B cell (primary cell): ENCODE measurements around the gene SLC45A3. TPM values are rescaled to one million over a fixed set of nuclear protein-coding genes. Genes with fewer than 3 reads are reported as not detected.

Experiments
- ATAC-seq: fragments of 200-7000 bp; cut with Tn5 transposase; one replicate; pipeline ENCODE4 v1.10.0; 2021; ENCODE audit warnings: low read depth, mild to moderate bottlenecking, moderate number of reproducible peaks, moderate library complexity
- CTCF ChIA-PET: fragments of 350-600 bp; sonication (Branson Sonifier 250); formaldehyde crosslinking; loops from one replicate; lab custom pipeline; 2021; ENCODE audit warnings: antibody characterized with exemption, inconsistent platforms; lab: Charles Lee
- POLR2A ChIA-PET: fragments of 350-600 bp; sonication (Branson Sonifier 250); formaldehyde crosslinking; loops from one replicate; lab custom pipeline; 2021; ENCODE audit warnings: antibody characterized with exemption; lab: Charles Lee
- DNase-seq: peaks from one replicate; pipeline ENCODE4 v3.0.0; 2013
- H2AFZ ChIP-seq: 2 replicates; pipeline ENCODE4 v1.6.1; 2012; ENCODE audit warnings: mild to moderate bottlenecking, low read depth, low read length; ENCODE audit not compliant: insufficient read depth, poor library complexity, severe bottlenecking
- H3K27ac ChIP-seq, 2 donors: 1 replicate in 1 of 2; 2 replicates in 1 of 2; pipeline ENCODE4 v1.5.1; 2012 to 2013; ENCODE audit warnings: low read length in 2 of 2, mild to moderate bottlenecking in 2 of 2, moderate library complexity in 1 of 2
- H3K27me3 ChIP-seq, 4 experiments: fragments of 200-600 bp in 1 of 4; sonication (generic) in 1 of 4; replicated peaks in 1 of 4; 1 replicate in 2 of 4; 2 replicates in 2 of 4; pipeline versions ENCODE4 v1.6.1 to v1.7.0; 2013 to 2016; ENCODE audit warnings: low read length in 3 of 4, mild to moderate bottlenecking in 2 of 4, mixed read lengths in 1 of 4, moderate library complexity in 1 of 4; ENCODE audit not compliant: insufficient read depth in 4 of 4, control insufficient read depth in 3 of 4; ENCODE audit errors: control extremely low read depth in 1 of 4
- H3K36me3 ChIP-seq, 2 experiments: replicated peaks in 1 of 2; 1 replicate in 1 of 2; 2 replicates in 1 of 2; pipeline versions ENCODE4 v1.6.1 to v1.7.1; 2013; ENCODE audit warnings: low read length in 1 of 2; ENCODE audit not compliant: insufficient read depth in 2 of 2, control insufficient read depth in 1 of 2; ENCODE audit errors: control extremely low read depth in 1 of 2, extremely low read depth in 1 of 2
- H3K4me1 ChIP-seq, 2 donors: fragments of 200-600 bp in 1 of 2; sonication (generic) in 1 of 2; 1 replicate in 1 of 2; 2 replicates in 1 of 2; pipeline versions ENCODE4 v1.5.1 to v1.6.1; 2013 to 2017; ENCODE audit warnings: low read length in 2 of 2; ENCODE audit not compliant: control insufficient read depth in 2 of 2, insufficient read depth in 2 of 2
- H3K4me2 ChIP-seq: replicated peaks from 2 replicates; pipeline ENCODE3; 2012; ENCODE audit warnings: mild to moderate bottlenecking, low read depth, low read length; ENCODE audit not compliant: poor library complexity, severe bottlenecking
- H3K4me3 ChIP-seq, 5 experiments: fragments of 200-600 bp in 1 of 5; sonication (generic) in 1 of 5; 1 replicate in 3 of 5; 2 replicates in 2 of 5; pipeline versions ENCODE4 v1.5.1 to v1.7.0; 2011 to 2016; ENCODE audit warnings: low read length in 4 of 5, mild to moderate bottlenecking in 4 of 5, low read depth in 2 of 5, control low read depth in 1 of 5, moderate library complexity in 1 of 5; ENCODE audit not compliant: insufficient read depth in 1 of 5; ENCODE audit errors: control extremely low read depth in 1 of 5, extremely low read depth in 1 of 5
- H3K79me2 ChIP-seq: fragments of 200-600 bp; sonication (generic); one replicate; pipeline ENCODE4 v1.6.0; 2016; ENCODE audit warnings: low read length; ENCODE audit not compliant: control insufficient read depth, insufficient read depth
- H3K9ac ChIP-seq: fragments of 200-600 bp; sonication (generic); 2 replicates; pipeline ENCODE4 v1.6.1; 2017; ENCODE audit warnings: mild to moderate bottlenecking, low read length, moderate library complexity
- H3K9me3 ChIP-seq, 3 donors: one replicate each; pipeline versions ENCODE4 v1.6.1 to v1.7.1; 2013; ENCODE audit warnings: low read length in 2 of 3; ENCODE audit not compliant: control insufficient read depth in 2 of 3, insufficient read depth in 1 of 3; ENCODE audit errors: control extremely low read depth in 1 of 3
- H4K20me1 ChIP-seq: 2 replicates; pipeline ENCODE4 v1.6.0; 2012; ENCODE audit warnings: mild to moderate bottlenecking, low read length; ENCODE audit not compliant: insufficient read depth, control insufficient read depth, poor library complexity, severe bottlenecking
- H3K27ac Mint-ChIP-seq: one replicate; pipeline ENCODE4 v1.8.0; 2021; ENCODE audit warnings: mixed read lengths
- H3K27me3 Mint-ChIP-seq: one replicate; pipeline ENCODE4 v1.8.0; 2021; ENCODE audit warnings: mixed read lengths
- H3K4me1 Mint-ChIP-seq: one replicate; pipeline ENCODE4 v1.8.0; 2021; ENCODE audit warnings: mixed read lengths
- H3K4me3 Mint-ChIP-seq: one replicate; pipeline ENCODE4 v1.8.0; 2021; ENCODE audit warnings: mixed read lengths
- H3K9me3 Mint-ChIP-seq: one replicate; pipeline ENCODE4 v1.8.0; 2022; ENCODE audit warnings: mixed read lengths; ENCODE audit not compliant: insufficient read depth
- EZH2 ChIP-seq: IDR thresholded peaks from 2 replicates; pipeline ENCODE4 v1.6.1; 2012; ENCODE audit warnings: borderline replicate concordance, low read depth, mild to moderate bottlenecking, moderate library complexity, low read length; ENCODE audit not compliant: insufficient read depth, poor library complexity, severe bottlenecking
- WGBS: methylation state at CpG from one replicate; pipeline ENCODE4 v1.1.5; 2013; ENCODE audit warnings: missing lambda C conversion rate; ENCODE audit not compliant: insufficient coverage; 5-methylcytosine and 5-hydroxymethylcytosine counted together
- intact Hi-C: fragments of 100-400 bp; cut with micrococcal nuclease; formaldehyde crosslinking; loops from one replicate; pipeline ENCODE4 v1.10.0; 2022
- polyA plus RNA-seq: library from polyadenylated mRNA; depleted of rRNA; stranded (reverse); fragments of >200 nt; gene quantifications from 2 replicates; pipeline ENCODE4 v1.2.3, GENCODE V29; 2012
- total RNA-seq, 2 donors: library from RNA; stranded (reverse); fragments of 120-200 nt in 1 of 2; gene quantifications; 1 replicate in 1 of 2; 2 replicates in 1 of 2; pipeline versions ENCODE4 v1.2.3 to v1.2.4, GENCODE V29; 2013 to 2022
- TF ChIP-seq, protein P1 (sequence below): fragments of 200-600 bp; IDR thresholded peaks from one replicate; pipeline ENCODE4 v1.8.0; 2022; ENCODE audit warnings: antibody characterized with exemption, mild to moderate bottlenecking

SLC45A3 gene
- total and polyA plus RNA-seq, 2 donors (not counting 1 experiment from before 2014, with no cell fraction given), result 5.0 to 23.9 TPM

GRCh38 chr1:205631768-205632668 lies 48.3 kb downstream of the SLC45A3 start, which contains the start of gene ELK4:
Gene ELK4, minus strand, starts transcription at chr1:205632011. Its CDS starts 8,129 bp downstream, at chr1:205623882.
- Histone ChIP-seq H3K4me1 (peaks cover 32 to 39% of the 10 kb centered on the region in 2 donors), H3K79me2 (peaks cover 40% of the 10 kb centered on the region), H3K27ac (peak within 1 kb of the TSS; percentile 85 to 93), H3K4me3 (peak within 1 kb of the TSS; percentile 57 to 94 (median 72)), H4K20me1 (peaks cover 23% of the 10 kb centered on the region), H3K9me3 (no peaks in the 10 kb centered on the region), H3K4me2 (peak within 1 kb of the TSS; percentile 87), H3K36me3 (peaks cover 0 to 1% of the 10 kb centered on the region in 2 experiments), H3K27me3 (no peaks in the 10 kb centered on the region), H2AFZ (peak within 1 kb of the TSS; percentile 91), H3K9ac (peak within 1 kb of the TSS; percentile 85)
- whole genome bisulfite sequencing, result under 1% methylated on average over 75 of the region's 83 CpGs
- H3K27me3 Mint-ChIP-seq, result no peaks in the 10 kb centered on the region
- H3K4me1 Mint-ChIP-seq, result peaks cover 43% of the 10 kb centered on the region
- peak; percentile 81 for ATAC-seq
- ChIA-PET POLR2A (interaction anchor here (0.6 to 3.1 kb wide), 7 partner anchors 27 to 524 kb away, joined by 3 to 65 read pairs (median 3); partner anchors contain the start of genes NUCKS1 and RBBP5), CTCF (interaction anchor here (0.6 to 6.9 kb wide), 22 partner anchors 10 to 345 kb away, joined by 3 to 287 read pairs (median 6); no protein-coding TSS in a partner anchor)
- intact Hi-C loops, result loop anchor here (1.0 to 10.0 kb wide), 8 partner anchors 25 to 1050 kb away; partner anchors contain the start of genes DSTYK, MAPKAPK2, NUCKS1 and SLC41A1
- peak within 1 kb of the TSS; percentile 96 for H3K27ac Mint-ChIP-seq
- peak; percentile 99 for DNase-seq
- TF ChIP-seq, protein P1, sequence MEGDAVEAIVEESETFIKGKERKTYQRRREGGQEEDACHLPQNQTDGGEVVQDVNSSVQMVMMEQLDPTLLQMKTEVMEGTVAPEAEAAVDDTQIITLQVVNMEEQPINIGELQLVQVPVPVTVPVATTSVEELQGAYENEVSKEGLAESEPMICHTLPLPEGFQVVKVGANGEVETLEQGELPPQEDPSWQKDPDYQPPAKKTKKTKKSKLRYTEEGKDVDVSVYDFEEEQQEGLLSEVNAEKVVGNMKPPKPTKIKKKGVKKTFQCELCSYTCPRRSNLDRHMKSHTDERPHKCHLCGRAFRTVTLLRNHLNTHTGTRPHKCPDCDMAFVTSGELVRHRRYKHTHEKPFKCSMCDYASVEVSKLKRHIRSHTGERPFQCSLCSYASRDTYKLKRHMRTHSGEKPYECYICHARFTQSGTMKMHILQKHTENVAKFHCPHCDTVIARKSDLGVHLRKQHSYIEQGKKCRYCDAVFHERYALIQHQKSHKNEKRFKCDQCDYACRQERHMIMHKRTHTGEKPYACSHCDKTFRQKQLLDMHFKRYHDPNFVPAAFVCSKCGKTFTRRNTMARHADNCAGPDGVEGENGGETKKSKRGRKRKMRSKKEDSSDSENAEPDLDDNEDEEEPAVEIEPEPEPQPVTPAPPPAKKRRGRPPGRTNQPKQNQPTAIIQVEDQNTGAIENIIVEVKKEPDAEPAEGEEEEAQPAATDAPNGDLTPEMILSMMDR, result peak; percentile 80
- TF ChIP-seq EZH2, result no peak
- H3K4me3 Mint-ChIP-seq, result peak within 1 kb of the TSS; percentile 94
- H3K9me3 Mint-ChIP-seq, result no peaks in the 10 kb centered on the region
